Keratinocyte (primary cell): ENCODE results near the gene ANAPC10. TPM values are rescaled to one million over a fixed set of nuclear protein-coding genes. Genes with fewer than 3 reads are reported as not detected.

Experiments
- DNase-seq: peaks from one replicate; pipeline ENCODE4 v3.0.0-alpha.2; 2011; ENCODE audit warnings: low read depth, missing footprints, low spot score
- FAIRE-seq: peaks from 2 replicates; lab custom pipeline; 2011; peaks lifted over from hg19 to GRCh38; lab: Jason Lieb, UNC
- H2AFZ ChIP-seq: 2 replicates; pipeline ENCODE4 v1.6.0; 2012; ENCODE audit warnings: low read length, control low read depth, inconsistent platforms; ENCODE audit not compliant: control insufficient read depth
- H3K27ac ChIP-seq: 2 replicates; pipeline ENCODE4 v1.5.1; 2011; ENCODE audit warnings: low read length; ENCODE audit not compliant: control insufficient read depth, insufficient read depth
- H3K27me3 ChIP-seq: 3 replicates; pipeline ENCODE4 v1.6.0; 2011; ENCODE audit warnings: low read length; ENCODE audit not compliant: control insufficient read depth, insufficient read depth; ENCODE audit errors: extremely low read depth
- H3K36me3 ChIP-seq, 2 experiments: 2 replicates in 1 of 2; 3 replicates in 1 of 2; pipeline ENCODE4 v1.5.1; 2011; ENCODE audit warnings: low read length in 2 of 2, mild to moderate bottlenecking in 1 of 2; ENCODE audit not compliant: control insufficient read depth in 2 of 2, insufficient read depth in 2 of 2; ENCODE audit errors: extremely low read depth in 1 of 2
- H3K4me1 ChIP-seq: 3 replicates; pipeline ENCODE4 v1.5.1; 2011; ENCODE audit warnings: low read length; ENCODE audit not compliant: control insufficient read depth, insufficient read depth; ENCODE audit errors: extremely low read depth
- H3K4me2 ChIP-seq: 3 replicates; pipeline ENCODE4 v1.6.0; 2011; ENCODE audit warnings: low read depth, low read length; ENCODE audit not compliant: control insufficient read depth, insufficient read depth; ENCODE audit errors: extremely low read depth
- H3K4me3 ChIP-seq, 3 experiments: fragments of 200-600 bp in 1 of 3; sonication (generic) in 1 of 3; 2 replicates in 2 of 3; 3 replicates in 1 of 3; pipeline ENCODE4 v1.5.1; 2011 to 2016; ENCODE audit warnings: low read length in 3 of 3, mild to moderate bottlenecking in 3 of 3, control low read depth in 2 of 3, inconsistent platforms in 1 of 3, low read depth in 1 of 3, mixed read lengths in 1 of 3, mixed run types in 1 of 3, moderate library complexity in 1 of 3; ENCODE audit not compliant: control insufficient read depth in 2 of 3, insufficient read depth in 2 of 3; ENCODE audit errors: extremely low read depth in 1 of 3
- H3K79me2 ChIP-seq: 2 replicates; pipeline ENCODE4 v1.6.0; 2012; ENCODE audit warnings: low read length; ENCODE audit not compliant: control insufficient read depth, insufficient read depth
- H3K9ac ChIP-seq: 3 replicates; pipeline ENCODE4 v1.6.0; 2011; ENCODE audit warnings: low read length; ENCODE audit not compliant: control insufficient read depth, insufficient read depth; ENCODE audit errors: extremely low read depth
- H3K9me1 ChIP-seq: 3 replicates; pipeline ENCODE4 v1.6.0; 2011; ENCODE audit warnings: low read length; ENCODE audit not compliant: control insufficient read depth, insufficient read depth; ENCODE audit errors: extremely low read depth
- H3K9me3 ChIP-seq: 2 replicates; pipeline ENCODE4 v1.5.1; 2012; ENCODE audit warnings: low read depth, low read length; ENCODE audit not compliant: control insufficient read depth
- H4K20me1 ChIP-seq: 3 replicates; pipeline ENCODE4 v1.6.0; 2011; ENCODE audit warnings: low read length; ENCODE audit not compliant: control insufficient read depth, insufficient read depth; ENCODE audit errors: extremely low read depth
- CTCF ChIP-seq, 3 experiments: IDR thresholded peaks in 1 of 3; conservative IDR thresholded peaks in 1 of 3; optimal IDR thresholded peaks in 1 of 3; 2 replicates in 2 of 3; 3 replicates in 1 of 3; pipeline versions ENCODE3 to v1.5.1; 2011; ENCODE audit warnings: low read length in 3 of 3, mild to moderate bottlenecking in 3 of 3, moderate library complexity in 2 of 3, control low read depth in 1 of 3, inconsistent platforms in 1 of 3; ENCODE audit not compliant: insufficient read depth in 2 of 3; ENCODE audit errors: extremely low read depth in 1 of 3
- EZH2 ChIP-seq: IDR thresholded peaks from one replicate; pipeline ENCODE4 v1.6.1; 2012; ENCODE audit warnings: inconsistent platforms, mild to moderate bottlenecking, low read length, moderate library complexity
- dilution Hi-C: fragments of 300-500 bp; cut with MboI; formaldehyde crosslinking; loops from one replicate; pipeline ENCODE4 v1.7.0; 2020; ENCODE audit warnings: low sequenced_read_pairs; ENCODE audit not compliant: extremely low pct_ligation_motif_present
- polyA plus RNA-seq, 5 experiments: library from polyadenylated mRNA; depleted of rRNA in 3 of 5; stranded (reverse) in 3 of 5; stranded (forward) in 1 of 5; unstranded in 1 of 5; fragments of >200 nt; gene quantifications; 1 replicate in 1 of 5; 2 replicates in 3 of 5; 3 replicates in 1 of 5; pipeline versions ENCODE4 v1.2.1 to v1.2.3, GENCODE V29; 2011 to 2012; ENCODE audit warnings: missing spikeins in 2 of 5, low read depth in 1 of 5, low replicate concordance in 1 of 5

Gene ANAPC10
- polyA plus RNA-seq, 1 donor (not counting 4 experiments of a cell fraction or from before 2014, with no cell fraction given): 34.3 TPM

GRCh38 chr4:144975718-144976117, 122.3 kb downstream of the ANAPC10 start:
- no peaks in the 10 kb centered on the region for H3K9me3 ChIP-seq
- H2AFZ ChIP-seq: no peak overlapping the region
- no peaks in the 10 kb centered on the region for H4K20me1 ChIP-seq
- H3K4me3 ChIP-seq: no peak overlapping the region
- H3K79me2 ChIP-seq: no peaks in the 10 kb centered on the region
- DNase-seq (no peak), FAIRE-seq (no peak)
- H3K27ac ChIP-seq: no peak overlapping the region
- H3K4me2 ChIP-seq: no peak overlapping the region
- dilution Hi-C loops: no loop called here
- H3K36me3 ChIP-seq: no peaks in the 10 kb centered on the region
- no peak for TF ChIP-seq CTCF (optimal IDR thresholded peaks at IDR 0.05 in 1 of 3, IDR thresholded peaks at IDR 0.05 in 1 of 3, conservative IDR thresholded peaks at IDR 0.05 in 1 of 3; ENCODE audit: extremely low read depth in 1 of 3, insufficient read depth in 2 of 3, low read length in 3 of 3)
- no peak for TF ChIP-seq EZH2
- H3K9me1 ChIP-seq: no peaks in the 10 kb centered on the region
- H3K27me3 ChIP-seq: no peaks in the 10 kb centered on the region
- no peaks in the 10 kb centered on the region for H3K4me1 ChIP-seq
- H3K9ac ChIP-seq: no peak overlapping the region

- H3K79me2 ChIP-seq: no peaks in the 10 kb centered on the region
- H3K36me3 ChIP-seq: no peaks in the 10 kb centered on the region
- H4K20me1 ChIP-seq: no peaks in the 10 kb centered on the region
- DNase-seq (no peak), FAIRE-seq (no peak)
- H3K4me2 ChIP-seq: no peak overlapping the region
- no peak overlapping the region for H3K4me3 ChIP-seq
- H3K9ac ChIP-seq: no peak overlapping the region
- H3K27ac ChIP-seq: no peak overlapping the region
- no peaks in the 10 kb centered on the region for H3K9me1 ChIP-seq
- no peak for TF ChIP-seq CTCF (optimal IDR thresholded peaks at IDR 0.05 in 1 of 3, IDR thresholded peaks at IDR 0.05 in 1 of 3, conservative IDR thresholded peaks at IDR 0.05 in 1 of 3; ENCODE audit: extremely low read depth in 1 of 3, insufficient read depth in 2 of 3, low read length in 3 of 3)
- TF ChIP-seq EZH2: no peak
- dilution Hi-C loops: no loop called here
- H3K27me3 ChIP-seq: no peaks in the 10 kb centered on the region
- peaks cover 12% of the 10 kb centered on the region for H3K4me1 ChIP-seq
- H3K9me3 ChIP-seq: no peaks in the 10 kb centered on the region
- no peak overlapping the region for H2AFZ ChIP-seq
These were observed 127.4 kb downstream of the ANAPC10 start for GRCh38 chr4:144970597-144970996.
